ENCODE results near the gene THAP3.

The THAP3 gene

GRCh38 chr1:6624710-6625583, at the start of gene THAP3:
Gene THAP3 (plus strand): TSS chr1:6624868. CDS start chr1:6625219, 351 bp downstream.
- peak; percentile 90 to 91 for DNase-seq

- no peak for DNase-seq
These were observed 46.7 kb upstream of the THAP3 start for GRCh38 chr1:6577831-6578525.

GRCh38 chr1:6578624-6579373, 45.9 kb upstream of the THAP3 start:
- no peak for DNase-seq

- DNase-seq: peak; percentile 97 to 99
These were observed 45.1 kb upstream of the THAP3 start, which contains the start of gene ZBTB48 for GRCh38 chr1:6579374-6580118. Gene ZBTB48 (plus strand): TSS chr1:6579994. CDS start chr1:6580610, 616 bp downstream.

GRCh38 chr1:6580119-6580592, 44.5 kb upstream of the THAP3 start:
- no peak for DNase-seq

- no peak for DNase-seq
These were observed 43.9 kb upstream of the THAP3 start for GRCh38 chr1:6580593-6581409.

GRCh38 chr1:6581561-6582305, 42.9 kb upstream of the THAP3 start:
- DNase-seq: no peak

- DNase-seq: no peak
These were observed 42.3 kb upstream of the THAP3 start for GRCh38 chr1:6582370-6582769.

- DNase-seq: no peak
These were observed 40.3 kb upstream of the THAP3 start for GRCh38 chr1:6584126-6585080.

- no peak for DNase-seq
These were observed 39.5 kb upstream of the THAP3 start for GRCh38 chr1:6585081-6585722.

- DNase-seq: no peak
These were observed 38.8 kb upstream of the THAP3 start for GRCh38 chr1:6585841-6586240.

GRCh38 chr1:6586404-6586816, 38.3 kb upstream of the THAP3 start:
- no peak for DNase-seq

- no peak for DNase-seq
These were observed 37.2 kb upstream of the THAP3 start for GRCh38 chr1:6587261-6588005.

GRCh38 chr1:6588128-6588892, 36.4 kb upstream of the THAP3 start:
- no peak for DNase-seq

- no peak for DNase-seq
These were observed 35.7 kb upstream of the THAP3 start for GRCh38 chr1:6588893-6589520.

GRCh38 chr1:6590046-6590445, 34.6 kb upstream of the THAP3 start:
- no peak for DNase-seq

- no peak for DNase-seq
These were observed 33.4 kb upstream of the THAP3 start for GRCh38 chr1:6591222-6591621.

All from stimulated activated CD4-positive, alpha-beta T cell treated with anti-CD3 and anti-CD28 coated beads, Interleukin-2, amount 100 ng/mL, for 24 hours (primary cell).